GM18858 (cell line): Measurements from ENCODE around the gene EIF4EBP3.

Experiments
- ATAC-seq: cut with Tn5 transposase; IDR thresholded peaks from one replicate; pipeline ENCODE4 v1.9.1; 2021; ENCODE audit not compliant: unreplicated experiment

EIF4EBP3 gene

DNA sequence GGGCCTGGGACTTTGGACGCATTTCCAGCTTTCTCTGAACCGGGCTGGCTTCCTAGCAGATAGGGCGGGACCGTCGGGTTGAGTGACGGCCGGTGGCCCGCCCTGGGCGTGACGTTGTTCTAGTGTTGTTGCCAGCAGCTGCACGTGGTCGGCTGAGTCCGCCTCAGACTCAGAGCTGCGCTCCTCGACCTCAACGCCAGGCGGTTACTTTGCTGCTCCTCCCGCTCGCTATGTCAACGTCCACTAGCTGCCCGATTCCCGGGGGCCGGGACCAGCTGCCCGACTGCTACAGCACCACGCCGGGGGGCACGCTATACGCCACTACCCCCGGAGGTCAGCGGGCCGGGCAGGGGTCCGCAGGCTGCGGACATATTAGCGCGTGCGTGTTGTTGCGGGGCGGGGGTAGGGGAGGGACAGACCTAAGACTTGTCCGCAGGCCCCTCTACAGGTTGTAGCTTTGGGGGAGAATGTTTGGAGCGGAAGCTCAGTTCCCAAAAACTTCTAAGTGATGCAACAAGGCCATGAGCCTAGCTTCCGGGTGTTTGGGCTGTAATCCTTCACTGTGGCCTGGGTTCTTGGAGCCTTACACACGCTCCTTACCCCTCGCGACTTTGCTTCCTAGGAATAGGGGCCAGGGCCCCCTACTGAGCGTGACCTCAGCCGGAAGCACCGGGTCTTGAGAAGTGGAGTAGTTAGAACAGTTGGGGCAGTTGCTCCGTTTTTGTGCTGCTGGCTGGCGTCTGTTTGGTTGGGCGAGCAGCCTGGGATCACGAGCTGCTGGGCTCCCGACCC is at the start of gene EIF4EBP3:
Gene EIF4EBP3 (plus strand): TSS at position 155 of the 792 bp plus-strand sequence. CDS start 76 bp downstream, at position 231.
- ATAC-seq: peak; percentile 98

DNA sequence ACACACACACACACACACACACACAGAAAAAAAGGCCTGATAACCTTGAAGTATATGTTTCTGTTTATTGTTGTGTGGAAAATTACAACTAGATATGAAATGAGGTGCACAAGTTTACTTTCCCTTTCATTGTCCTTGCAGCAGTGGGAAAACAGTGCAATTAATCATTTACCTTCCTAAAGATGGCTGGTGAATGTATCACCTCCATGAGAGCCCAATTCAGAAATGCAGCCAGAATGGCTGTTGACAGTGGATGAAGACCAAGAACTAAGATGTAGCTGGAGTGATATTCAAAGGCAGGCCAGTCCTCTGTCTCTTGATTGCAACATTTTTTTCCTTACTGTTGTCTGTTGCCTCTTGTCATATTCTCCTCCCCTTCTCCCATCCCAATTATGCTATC is 49.6 kb upstream of the EIF4EBP3 start:
- ATAC-seq: no peak

DNA sequence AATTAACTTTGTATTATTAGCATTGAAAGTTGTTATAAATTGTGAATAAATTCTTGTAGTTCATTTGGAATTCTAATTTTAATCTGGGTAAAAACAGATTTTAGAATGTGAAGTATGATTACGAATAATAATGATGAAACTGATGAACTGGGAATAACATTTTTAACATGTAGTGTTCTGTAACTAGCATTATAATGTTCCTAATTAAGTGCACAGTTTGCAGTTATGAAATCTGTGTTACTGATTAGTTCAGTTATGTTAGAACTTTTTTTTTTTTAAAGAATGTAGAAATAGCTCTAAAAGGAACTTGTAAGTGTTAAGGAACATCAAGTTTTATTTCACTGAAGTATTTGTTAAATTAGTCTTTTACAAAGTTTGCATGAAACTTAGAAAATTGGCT is 48.9 kb upstream of the EIF4EBP3 start:
- no peak for ATAC-seq

DNA sequence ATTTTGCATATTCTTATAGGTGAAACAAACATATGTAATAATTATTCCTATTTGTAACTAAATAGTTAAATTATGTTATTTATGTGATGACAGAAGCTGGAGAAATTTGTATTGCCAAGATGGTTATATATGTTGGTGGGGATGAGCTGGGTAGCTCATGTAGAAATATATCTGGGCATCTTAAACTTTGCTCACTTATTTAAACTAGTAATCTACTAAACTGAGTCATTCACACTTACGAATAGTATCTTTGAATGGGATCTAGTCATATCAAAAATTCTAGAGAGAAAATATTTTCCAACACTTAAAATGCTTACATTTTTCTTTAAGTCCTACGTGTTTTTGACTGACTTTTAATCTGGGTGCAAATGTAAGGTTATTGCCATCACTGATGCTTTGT is 44.6 kb upstream of the EIF4EBP3 start:
- no peak for ATAC-seq

DNA sequence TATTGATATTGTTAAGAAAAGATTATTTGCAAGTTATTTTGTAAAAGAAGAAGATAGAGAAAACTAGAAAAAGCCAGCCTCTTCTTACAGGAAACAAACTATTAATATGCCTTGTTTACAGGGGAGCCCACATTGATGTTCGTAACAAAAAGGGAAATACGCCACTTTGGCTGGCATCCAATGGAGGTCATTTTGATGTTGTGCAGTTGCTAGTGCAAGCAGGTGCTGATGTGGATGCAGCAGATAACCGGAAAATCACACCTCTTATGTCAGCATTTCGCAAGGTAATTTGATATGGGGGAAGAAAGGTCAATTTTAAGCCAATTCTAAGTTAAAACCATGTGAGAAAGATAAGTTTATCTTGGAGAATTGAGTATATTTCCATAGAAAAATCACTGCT is 37.6 kb upstream of the EIF4EBP3 start:
- no peak for ATAC-seq

DNA sequence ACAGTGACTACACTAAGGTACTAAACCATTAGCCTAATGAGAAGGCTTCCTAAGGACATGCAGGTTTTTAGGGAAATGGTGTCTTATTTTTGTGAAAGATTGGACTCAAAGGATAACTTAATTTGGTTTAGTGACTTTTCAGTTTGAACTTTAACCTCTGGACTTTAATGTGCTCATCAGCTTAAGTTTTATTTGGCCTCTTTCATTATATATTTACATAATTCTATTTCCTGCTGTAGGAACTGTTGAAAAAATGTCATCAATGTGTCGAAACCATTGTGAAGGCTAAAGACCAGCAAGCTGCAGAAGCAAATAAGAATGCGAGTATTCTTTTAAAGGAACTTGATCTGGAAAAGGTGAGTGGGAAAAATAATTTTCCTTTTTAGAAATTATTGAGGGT is 34.3 kb upstream of the EIF4EBP3 start:
- no peak for ATAC-seq

DNA sequence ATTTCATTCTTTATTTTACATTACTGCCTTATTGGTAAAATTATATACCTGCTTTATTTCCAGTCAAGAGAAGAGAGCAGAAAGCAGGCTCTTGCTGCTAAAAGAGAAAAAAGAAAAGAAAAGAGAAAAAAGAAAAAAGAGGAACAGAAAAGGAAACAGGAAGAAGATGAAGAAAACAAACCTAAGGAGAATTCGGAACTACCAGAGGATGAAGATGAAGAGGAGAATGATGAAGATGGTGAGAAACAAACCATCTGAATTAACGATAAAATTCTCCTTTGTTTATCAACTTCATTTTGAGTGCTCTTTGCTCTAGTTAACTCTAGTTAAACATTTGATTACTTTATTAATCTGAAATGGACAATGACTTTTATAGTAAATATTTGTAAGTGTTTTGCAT is 23.5 kb upstream of the EIF4EBP3 start:
- ATAC-seq: no peak

DNA sequence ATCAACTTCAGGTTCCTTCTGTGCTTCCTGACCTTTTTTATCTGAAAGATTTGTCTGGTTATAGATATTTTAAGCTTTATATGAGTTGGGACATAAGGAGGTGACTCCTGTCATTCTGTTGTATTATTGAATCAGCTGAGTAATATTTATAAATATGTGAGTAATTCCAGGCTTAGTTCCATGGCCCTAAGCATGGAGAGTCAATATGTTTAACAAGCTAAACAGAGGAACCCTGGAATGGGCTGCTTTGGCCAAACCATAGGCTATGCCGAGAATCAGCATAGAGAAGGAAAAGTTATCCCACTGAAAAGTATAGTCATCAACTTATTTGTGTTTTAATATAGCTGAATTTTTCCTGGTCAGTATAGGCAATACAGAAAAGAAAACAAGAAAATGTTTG is 7.2 kb upstream of the EIF4EBP3 start:
- ATAC-seq: no peak

DNA sequence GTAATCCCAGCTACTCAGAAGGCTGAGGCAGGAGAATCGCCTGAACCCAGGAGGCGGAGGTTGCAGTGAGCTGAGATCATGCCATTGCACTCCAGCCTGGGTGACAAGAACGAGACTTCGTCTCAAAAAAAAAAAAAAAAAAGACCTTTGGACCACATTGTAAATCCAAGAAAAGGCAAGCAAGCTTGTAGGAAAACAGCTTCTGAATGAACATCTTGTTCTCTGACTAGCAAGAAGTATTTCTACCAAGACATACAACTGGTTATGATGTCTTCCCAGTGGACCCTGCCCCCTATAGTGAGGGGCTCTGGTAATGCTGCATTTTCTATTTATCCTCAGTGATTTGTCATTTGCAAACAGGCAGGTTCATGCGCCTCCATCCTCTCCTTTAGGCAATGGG is 4.5 kb upstream of the EIF4EBP3 start:
- ATAC-seq: no peak

DNA sequence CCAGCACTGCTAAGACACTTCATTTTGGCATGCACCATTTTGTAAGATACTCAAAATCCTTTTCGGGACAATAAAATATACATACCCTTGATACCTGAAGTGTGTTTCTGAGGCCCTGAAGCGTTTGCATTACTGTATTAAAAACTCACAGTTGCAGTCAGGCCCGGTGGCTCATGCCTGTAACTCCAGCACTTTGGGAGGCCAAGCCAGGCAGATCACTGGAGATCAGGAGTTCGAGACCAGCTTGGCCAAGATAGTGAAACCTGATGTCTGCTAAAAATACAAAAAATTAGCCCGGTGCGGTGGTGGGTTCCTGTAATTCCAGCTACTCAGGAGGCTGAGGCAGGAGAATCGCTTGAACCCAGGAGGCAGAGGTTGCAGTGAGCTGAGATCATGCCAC is 2.5 kb upstream of the EIF4EBP3 start:
- ATAC-seq: no peak

DNA sequence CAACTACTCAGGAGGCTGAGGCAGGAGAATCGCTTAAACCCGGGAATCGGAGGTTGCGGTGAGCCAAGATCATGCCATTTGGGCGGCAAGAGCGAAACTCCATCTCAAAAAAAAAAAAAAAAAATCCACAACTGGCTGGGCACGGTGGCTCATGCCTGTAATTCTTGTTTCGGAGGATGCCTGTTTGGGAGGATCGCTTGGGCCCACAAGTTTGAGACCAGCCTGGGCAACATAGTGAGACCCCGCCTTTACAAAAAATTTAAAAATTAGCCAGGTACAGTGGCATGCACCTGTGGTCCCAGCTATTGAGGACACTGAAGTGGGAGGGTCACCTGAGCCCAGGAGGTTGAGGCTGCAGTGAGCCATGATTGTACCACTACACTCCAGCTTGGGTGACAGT is 1.9 kb upstream of the EIF4EBP3 start:
- ATAC-seq: no peak

DNA sequence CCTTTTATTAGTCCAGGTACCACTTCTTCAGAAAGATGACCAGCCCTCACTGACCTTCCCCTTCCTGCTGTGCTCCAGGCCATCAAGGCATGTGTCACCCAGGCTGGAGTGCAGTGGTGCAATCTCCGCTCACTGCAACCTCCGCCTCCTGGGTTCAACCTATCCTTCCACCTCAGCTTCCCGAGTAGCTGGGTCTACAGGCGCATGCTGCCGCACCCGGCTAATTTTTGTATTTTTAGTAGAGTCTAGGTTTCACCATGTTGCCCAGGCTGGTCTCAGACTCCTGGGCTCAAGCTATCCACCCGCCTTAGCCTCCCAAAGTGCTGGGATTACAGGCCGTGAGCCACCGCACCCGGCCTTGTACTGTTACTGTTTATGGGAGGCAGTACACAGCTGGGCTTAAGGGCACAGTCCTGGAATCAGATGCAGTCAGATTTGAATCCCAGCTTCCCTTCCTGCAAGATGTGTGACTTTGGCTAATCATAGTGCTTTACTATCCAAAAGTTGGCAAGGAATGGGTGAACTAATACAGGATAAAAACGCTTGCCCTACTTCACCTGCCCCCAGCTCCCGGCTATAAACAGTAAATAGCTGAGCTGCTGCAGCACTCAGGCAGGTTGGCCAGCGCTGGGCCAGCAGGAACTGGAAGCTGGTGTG is 483 bp upstream of the EIF4EBP3 start:
- ATAC-seq: no peak

DNA sequence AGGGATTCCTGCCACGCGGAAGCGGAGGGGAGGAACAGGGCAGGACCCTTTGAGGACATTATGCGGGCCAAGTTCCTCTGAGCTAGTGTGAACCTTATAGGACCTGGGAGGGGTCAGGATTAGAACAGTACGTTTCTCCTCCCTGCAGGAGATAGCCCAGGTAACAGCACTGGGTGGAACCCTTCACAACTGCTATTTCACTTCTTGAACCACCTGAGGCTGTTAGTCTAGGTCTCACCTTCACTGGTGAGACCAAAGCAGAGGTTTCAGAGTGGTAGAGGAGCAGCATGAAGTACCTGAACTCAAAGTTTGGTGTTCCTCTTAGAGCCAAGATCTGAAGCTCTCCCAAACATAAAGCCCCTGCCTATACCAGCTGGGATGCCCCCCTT is 832 bp downstream of the EIF4EBP3 start:
- no peak for ATAC-seq

DNA sequence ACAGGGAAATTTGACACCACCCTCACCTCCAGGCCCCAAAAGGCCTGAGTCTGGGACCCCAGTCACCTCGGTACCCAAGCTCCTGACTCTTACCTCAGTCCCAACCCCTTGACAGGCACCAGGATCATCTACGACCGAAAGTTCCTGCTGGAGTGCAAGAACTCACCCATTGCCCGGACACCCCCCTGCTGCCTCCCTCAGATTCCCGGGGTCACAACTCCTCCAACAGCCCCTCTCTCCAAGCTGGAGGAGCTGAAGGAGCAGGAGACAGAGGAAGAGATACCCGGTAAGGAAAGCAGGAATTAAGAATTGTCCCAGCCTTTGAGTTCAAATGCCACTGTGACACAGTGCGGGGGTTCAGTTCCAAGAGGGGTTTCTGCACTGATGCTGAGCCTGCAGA is 1.3 kb downstream of the EIF4EBP3 start:
- ATAC-seq: no peak

DNA sequence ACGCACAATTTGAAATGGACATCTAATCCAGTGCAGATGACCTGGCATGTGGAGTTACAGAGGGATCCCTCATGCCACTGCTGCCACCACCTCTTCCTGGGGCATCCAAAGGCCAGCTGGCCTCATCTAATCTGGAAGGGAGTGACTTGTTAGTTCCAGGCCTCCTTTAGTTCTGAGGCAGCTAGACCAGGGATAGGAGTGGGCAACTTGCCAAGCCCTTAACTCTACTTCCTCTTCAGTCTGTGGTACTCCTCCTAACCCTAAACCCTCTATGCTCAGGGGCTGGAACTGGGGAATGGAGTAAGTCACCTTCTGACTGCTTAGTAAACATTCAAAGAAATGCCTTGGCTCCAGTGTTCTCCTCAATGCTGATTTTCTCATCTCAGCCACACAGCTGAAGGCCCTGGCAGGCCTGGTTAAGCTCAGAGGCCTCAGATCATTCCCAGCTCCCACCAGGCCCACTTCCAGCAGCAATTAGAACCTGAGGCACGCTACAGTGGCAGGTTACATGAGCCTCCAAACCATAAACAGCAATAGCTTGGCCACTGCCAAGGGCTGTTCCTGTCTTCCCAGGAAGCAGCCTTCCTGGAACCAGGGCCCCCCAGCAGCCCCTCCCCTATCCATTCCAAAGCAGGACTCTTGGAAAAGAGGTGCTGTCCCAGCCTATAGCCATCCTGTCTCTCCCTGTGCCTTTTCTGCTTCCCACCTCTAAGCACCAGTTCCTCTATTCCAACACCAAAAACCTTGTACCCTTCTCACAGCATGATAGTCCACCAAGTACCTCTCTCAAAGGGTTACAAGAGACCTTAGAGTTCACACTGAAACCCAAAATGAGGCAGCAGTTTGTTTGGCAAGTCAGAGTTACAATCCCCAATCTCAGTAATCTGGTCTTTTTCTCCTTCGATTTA is 2.0 kb downstream of the EIF4EBP3 start:
- ATAC-seq: no peak

DNA sequence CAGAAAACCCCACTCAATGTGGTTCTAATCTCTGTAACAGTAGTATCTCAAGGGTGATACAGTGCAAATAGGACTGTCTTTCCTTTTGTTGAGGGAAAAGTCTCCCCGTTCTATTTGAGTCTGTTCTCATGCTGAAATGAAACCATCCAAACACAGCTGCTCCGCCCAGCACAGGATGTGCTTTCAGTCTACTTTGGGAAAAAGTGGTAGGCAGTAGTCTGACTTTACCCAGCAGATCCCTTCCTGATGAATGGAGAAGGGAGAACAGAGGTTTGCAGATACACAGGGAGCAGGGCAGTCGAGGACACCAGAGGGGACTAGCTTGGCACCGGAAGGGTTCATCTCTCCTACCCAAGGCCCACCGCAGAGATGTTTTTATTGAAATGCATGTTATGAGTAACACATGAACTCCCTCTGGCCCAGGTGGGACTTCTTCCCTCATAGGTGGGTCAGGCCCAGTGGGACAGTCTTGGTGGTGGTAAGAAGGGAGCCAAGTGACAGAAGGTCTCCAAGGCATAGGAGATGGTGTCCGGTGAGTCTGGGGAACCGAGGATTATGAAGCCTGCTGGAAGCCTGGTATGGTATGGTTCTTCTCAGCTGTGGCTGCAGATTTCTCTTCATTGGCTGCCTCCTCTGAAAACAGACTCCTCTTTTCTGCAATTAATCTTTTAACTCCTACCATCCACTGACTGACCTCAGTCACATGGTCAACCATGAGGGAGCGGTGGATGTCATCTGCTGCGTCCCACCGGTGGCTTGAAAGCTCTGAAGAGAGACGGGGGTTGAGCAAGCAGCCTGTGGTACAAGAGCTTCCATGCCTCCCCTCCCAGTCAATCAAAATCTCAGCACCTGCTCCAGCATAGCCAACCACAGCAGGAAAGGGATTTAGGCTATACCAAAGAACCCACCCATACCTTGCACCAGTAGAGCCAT is 3.0 kb downstream of the EIF4EBP3 start:
- ATAC-seq: no peak

DNA sequence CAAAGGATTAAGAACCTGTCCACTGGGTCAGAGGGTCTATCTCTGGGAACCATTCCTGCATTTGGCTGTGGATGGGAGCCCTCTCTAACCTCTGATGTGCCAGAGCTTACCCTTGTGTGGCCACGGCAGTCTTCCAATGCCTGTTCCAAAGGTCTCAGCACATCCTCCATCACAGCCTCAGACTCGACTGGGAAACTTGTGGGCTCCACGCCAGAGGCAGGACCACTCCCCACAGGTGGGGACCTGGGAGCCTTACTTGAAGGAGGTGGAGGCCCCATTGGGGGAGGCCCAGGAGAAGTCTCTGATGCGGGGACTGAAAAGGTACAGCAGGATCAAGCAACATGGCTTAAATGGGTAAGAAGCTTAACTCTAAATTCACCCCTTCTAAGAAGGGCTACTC is 4.4 kb downstream of the EIF4EBP3 start:
- ATAC-seq: no peak

DNA sequence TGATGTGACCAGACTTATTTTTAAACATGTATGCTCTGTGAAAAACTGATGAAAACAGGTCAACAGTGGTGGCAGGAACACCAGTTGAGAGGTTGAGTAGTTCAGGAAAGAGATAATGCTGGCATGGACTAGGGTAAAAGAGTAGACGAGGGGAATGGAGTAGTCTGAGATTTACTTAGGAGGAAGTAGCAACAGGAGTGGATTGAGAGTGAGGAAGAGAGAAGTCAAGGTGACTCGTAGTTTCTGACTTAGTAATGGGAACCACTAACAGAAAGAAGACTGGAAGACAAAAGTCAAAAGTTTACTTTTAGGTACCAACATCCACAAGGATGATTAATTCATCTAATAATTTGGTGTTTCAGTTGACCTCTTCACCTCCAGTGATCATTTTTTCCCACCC is 6.2 kb downstream of the EIF4EBP3 start:
- ATAC-seq: no peak

DNA sequence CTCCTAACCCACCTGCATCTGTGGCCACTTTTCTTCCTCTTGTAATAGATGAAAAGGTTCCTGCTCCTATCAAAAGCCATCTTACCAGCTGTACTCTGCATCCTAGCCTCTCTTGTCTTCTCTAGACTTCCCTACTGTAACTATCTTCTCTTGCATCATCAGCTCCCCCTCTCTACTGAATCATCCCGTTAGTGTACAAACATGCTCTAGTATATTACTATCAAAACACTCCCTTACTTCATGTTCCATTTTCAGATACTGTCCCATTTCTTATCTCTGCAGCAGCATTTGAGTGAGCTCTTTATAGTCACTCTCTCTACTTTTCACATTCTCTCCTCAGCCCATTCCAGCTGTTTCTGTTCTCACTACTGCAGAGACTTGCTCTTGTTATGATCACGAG is 7.0 kb downstream of the EIF4EBP3 start:
- no peak for ATAC-seq

DNA sequence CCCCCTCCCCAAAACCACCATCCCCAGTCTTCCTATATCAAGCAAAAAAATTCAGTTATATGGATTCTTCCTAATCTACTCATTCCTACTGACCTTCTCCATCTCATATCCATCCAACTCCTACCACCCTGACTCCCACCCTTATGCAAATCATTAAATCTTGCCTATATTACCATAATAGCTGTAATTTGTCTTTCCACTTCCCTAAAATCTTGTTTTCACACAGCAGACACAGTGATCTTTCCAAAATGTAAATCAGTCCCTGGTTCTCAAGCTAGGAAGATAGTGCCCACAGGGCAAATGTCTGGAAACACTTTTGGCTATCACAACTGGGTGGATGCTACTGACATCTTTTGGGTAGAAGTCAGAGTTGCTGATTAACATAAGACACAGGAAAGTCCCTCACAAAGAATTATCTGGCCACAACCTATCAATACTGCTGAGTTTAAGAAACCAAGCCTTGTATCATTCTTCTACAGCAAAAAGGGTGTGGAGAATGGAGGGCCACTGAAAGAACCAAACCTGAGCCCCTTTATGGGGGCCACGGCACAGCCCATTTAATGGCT is 8.4 kb downstream of the EIF4EBP3 start:
- no peak for ATAC-seq
